Neural crest cell (in vitro differentiated cells): ENCODE measurements around the gene RFFL. TPM values are rescaled to one million over a fixed set of nuclear protein-coding genes. Genes with fewer than 3 reads are reported as not detected.

Experiments
- DNase-seq: peaks from one replicate; pipeline ENCODE4 v3.0.0; 2021; ENCODE audit warnings: low read depth, mixed read lengths, low spot score
- H3K27ac Mint-ChIP-seq: one replicate; pipeline ENCODE4 v1.8.0; 2021; ENCODE audit warnings: mild to moderate bottlenecking, mixed read lengths; ENCODE audit not compliant: unreplicated experiment
- H3K27me3 Mint-ChIP-seq: 2 replicates; pipeline ENCODE4 v1.8.0; 2021; ENCODE audit warnings: low read depth, mild to moderate bottlenecking, mixed read lengths
- H3K36me3 Mint-ChIP-seq: 2 replicates; pipeline ENCODE4 v1.8.0; 2021; ENCODE audit warnings: low read depth, mild to moderate bottlenecking, mixed read lengths
- H3K4me1 Mint-ChIP-seq: 2 replicates; pipeline ENCODE4 v1.8.0; 2021; ENCODE audit warnings: mixed read lengths
- H3K4me3 Mint-ChIP-seq: one replicate; pipeline ENCODE4 v1.8.0; 2021; ENCODE audit warnings: mild to moderate bottlenecking, mixed read lengths
- H3K9me3 Mint-ChIP-seq: 2 replicates; pipeline ENCODE4 v1.8.0; 2021; ENCODE audit warnings: mixed read lengths
- total RNA-seq: library from RNA; stranded (reverse); gene quantifications from 2 replicates; pipeline ENCODE4 v1.2.1, GENCODE V29; 2021
- TF ChIP-seq, protein P1 (sequence below): fragments of 200-600 bp; sonication (generic); conservative IDR thresholded peaks from 2 replicates; pipeline ENCODE4 v1.5.0; 2021; ENCODE audit warnings: antibody characterized with exemption, mild to moderate bottlenecking

The RFFL gene
- total RNA-seq, 1 donor from 2014 or later: 22.5 TPM

- Mint-ChIP-seq H3K4me3 (peak overlapping the region; percentile 90), H3K4me1 (peaks cover 21% of the 10 kb centered on the region), H3K36me3 (no peaks in the 10 kb centered on the region), H3K27me3 (peaks cover 3% of the 10 kb centered on the region), H3K27ac (no peak overlapping the region), H3K9me3 (no peaks in the 10 kb centered on the region)
- peak; percentile 79 for DNase-seq
- TF ChIP-seq, protein P1, sequence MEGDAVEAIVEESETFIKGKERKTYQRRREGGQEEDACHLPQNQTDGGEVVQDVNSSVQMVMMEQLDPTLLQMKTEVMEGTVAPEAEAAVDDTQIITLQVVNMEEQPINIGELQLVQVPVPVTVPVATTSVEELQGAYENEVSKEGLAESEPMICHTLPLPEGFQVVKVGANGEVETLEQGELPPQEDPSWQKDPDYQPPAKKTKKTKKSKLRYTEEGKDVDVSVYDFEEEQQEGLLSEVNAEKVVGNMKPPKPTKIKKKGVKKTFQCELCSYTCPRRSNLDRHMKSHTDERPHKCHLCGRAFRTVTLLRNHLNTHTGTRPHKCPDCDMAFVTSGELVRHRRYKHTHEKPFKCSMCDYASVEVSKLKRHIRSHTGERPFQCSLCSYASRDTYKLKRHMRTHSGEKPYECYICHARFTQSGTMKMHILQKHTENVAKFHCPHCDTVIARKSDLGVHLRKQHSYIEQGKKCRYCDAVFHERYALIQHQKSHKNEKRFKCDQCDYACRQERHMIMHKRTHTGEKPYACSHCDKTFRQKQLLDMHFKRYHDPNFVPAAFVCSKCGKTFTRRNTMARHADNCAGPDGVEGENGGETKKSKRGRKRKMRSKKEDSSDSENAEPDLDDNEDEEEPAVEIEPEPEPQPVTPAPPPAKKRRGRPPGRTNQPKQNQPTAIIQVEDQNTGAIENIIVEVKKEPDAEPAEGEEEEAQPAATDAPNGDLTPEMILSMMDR: peak; percentile 84
Measured at GRCh38 chr17:35088881-35089585, 25.5 kb upstream of the RFFL start.

GRCh38 chr17:35088356-35088880 lies 24.9 kb upstream of the RFFL start:
- Mint-ChIP-seq H3K4me1 (peaks cover 21% of the 10 kb centered on the region), H3K9me3 (no peaks in the 10 kb centered on the region), H3K4me3 (peak overlapping the region; percentile 90), H3K36me3 (no peaks in the 10 kb centered on the region), H3K27me3 (peaks cover 3% of the 10 kb centered on the region), H3K27ac (peak overlapping the region; percentile 84)
- peak; percentile 29 for DNase-seq
- TF ChIP-seq, protein P1: no peak

- Mint-ChIP-seq H3K9me3 (no peaks in the 10 kb centered on the region), H3K4me3 (peak overlapping the region; percentile 90), H3K27me3 (peaks cover 3% of the 10 kb centered on the region), H3K4me1 (peaks cover 27% of the 10 kb centered on the region), H3K27ac (peak overlapping the region; percentile 84), H3K36me3 (no peaks in the 10 kb centered on the region)
- TF ChIP-seq, protein P1: no peak
- no peak for DNase-seq
Measured at GRCh38 chr17:35087731-35088355, 24.3 kb upstream of the RFFL start.

DNA sequence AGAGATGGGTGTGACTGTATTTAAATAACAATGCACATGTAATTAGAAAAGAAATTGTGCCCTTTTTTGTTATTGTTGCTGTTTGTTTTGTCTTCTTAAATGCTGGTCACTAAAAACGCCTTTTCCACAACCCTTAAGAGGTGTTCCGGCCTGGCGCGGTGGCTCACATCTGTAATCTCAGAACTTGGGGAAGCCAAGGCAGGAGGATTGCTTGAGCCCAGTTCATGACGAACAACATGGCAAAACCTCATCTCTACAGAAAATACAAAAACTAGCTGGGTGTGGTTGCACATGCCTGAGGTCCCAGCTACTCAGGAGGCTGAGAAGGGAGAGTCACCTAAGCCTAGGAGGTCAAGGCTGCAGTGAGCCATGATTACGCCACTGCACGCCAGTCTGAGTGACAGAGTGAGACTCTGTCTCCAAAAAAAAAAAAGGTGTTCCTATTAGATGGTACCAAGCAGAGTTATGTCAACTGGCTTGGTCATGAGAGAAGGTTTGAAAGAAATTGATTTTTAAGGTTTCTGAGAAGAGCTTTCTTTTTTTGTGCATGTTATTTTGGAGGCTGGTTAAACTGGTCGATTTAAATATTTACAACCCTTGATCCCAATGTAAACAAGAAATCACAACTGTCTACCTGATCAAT lies 23.5 kb upstream of the RFFL start:
- H3K27ac Mint-ChIP-seq: no peak overlapping the region
- H3K9me3 Mint-ChIP-seq: no peaks in the 10 kb centered on the region
- no peak for DNase-seq
- peak overlapping the region; percentile 90 for H3K4me3 Mint-ChIP-seq
- no peaks in the 10 kb centered on the region for H3K36me3 Mint-ChIP-seq
- H3K4me1 Mint-ChIP-seq: peaks cover 33% of the 10 kb centered on the region
- TF ChIP-seq, protein P1: no peak
- peaks cover 3% of the 10 kb centered on the region for H3K27me3 Mint-ChIP-seq

DNA sequence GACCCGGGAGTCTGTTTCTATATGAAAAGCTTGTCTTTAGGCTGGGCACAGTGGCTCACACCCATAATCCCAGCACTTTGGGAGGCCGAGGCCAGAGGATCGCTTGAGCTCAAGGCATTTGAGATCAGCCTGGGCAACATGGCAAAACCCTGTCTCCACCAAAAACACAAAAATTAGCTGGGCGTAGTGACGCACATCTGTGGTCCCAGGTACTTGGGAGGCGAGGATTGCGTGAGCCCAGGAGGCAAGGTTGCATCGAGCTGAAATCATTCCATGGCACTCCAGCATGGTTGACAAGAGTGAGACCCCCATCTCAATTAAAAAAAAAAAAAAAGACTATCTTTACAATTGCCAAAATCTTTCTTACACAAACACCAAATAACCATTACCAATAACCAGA lies 22.7 kb upstream of the RFFL start:
- TF ChIP-seq, protein P1: no peak
- peaks cover 41% of the 10 kb centered on the region for H3K4me1 Mint-ChIP-seq
- H3K27ac Mint-ChIP-seq: no peak overlapping the region
- no peak for DNase-seq
- H3K27me3 Mint-ChIP-seq: peaks cover 3% of the 10 kb centered on the region
- peak overlapping the region; percentile 33 for H3K4me3 Mint-ChIP-seq
- H3K36me3 Mint-ChIP-seq: no peaks in the 10 kb centered on the region
- no peaks in the 10 kb centered on the region for H3K9me3 Mint-ChIP-seq
